GM23338 (cell line): ENCODE measurements around the gene IFNLR1. TPM values are rescaled to one million over a fixed set of nuclear protein-coding genes. Genes with fewer than 3 reads are reported as not detected.
A peak's percentile ranks its signal among the peaks of the same experiment; 100 is the strongest.

ENCODE experiments used
- ATAC-seq: fragments of 200-7000 bp; cut with Tn5 transposase; 3 replicates; pipeline ENCODE4 v1.9.1; 2020
- DNase-seq: peaks from one replicate; pipeline ENCODE4 v3.0.0-alpha.2; 2015; ENCODE audit warnings: low spot score
- H2AFZ ChIP-seq: fragments of 200-600 bp; sonication (generic); 2 replicates; pipeline ENCODE4 v1.8.0; 2016; ENCODE audit warnings: antibody characterized with exemption, mild to moderate bottlenecking, moderate library complexity
- H3F3A ChIP-seq: fragments of 200-600 bp; sonication (generic); replicated peaks from 2 replicates; pipeline ENCODE4 v1.8.0; 2017; ENCODE audit warnings: antibody characterized with exemption, mixed run types, low read depth
- H3K27ac ChIP-seq: fragments of 200-600 bp; sonication (generic); 2 replicates; pipeline ENCODE4 v1.6.1; 2016; ENCODE audit warnings: low read depth
- H3K27me3 ChIP-seq: fragments of 200-600 bp; sonication (generic); 2 replicates; pipeline ENCODE4 v1.8.0; 2016; ENCODE audit warnings: mild to moderate bottlenecking, mixed run types, moderate library complexity; ENCODE audit not compliant: insufficient read depth
- H3K36me3 ChIP-seq: fragments of 200-600 bp; sonication (generic); 2 replicates; pipeline ENCODE4 v1.8.0; 2016; ENCODE audit warnings: mild to moderate bottlenecking; ENCODE audit not compliant: insufficient read depth
- H3K4me1 ChIP-seq: fragments of 200-600 bp; sonication (generic); 2 replicates; pipeline ENCODE4 v1.8.0; 2016; ENCODE audit warnings: mild to moderate bottlenecking, moderate library complexity; ENCODE audit not compliant: insufficient read depth
- H3K4me2 ChIP-seq: fragments of 200-600 bp; sonication (generic); 2 replicates; pipeline ENCODE4 v1.7.1; 2017; ENCODE audit warnings: mixed run types
- H3K4me3 ChIP-seq: fragments of 200-600 bp; sonication (generic); 2 replicates; pipeline ENCODE4 v1.6.1; 2016; ENCODE audit warnings: mixed run types
- H3K79me2 ChIP-seq: fragments of 200-600 bp; sonication (generic); replicated peaks from 2 replicates; pipeline ENCODE4 v1.8.0; 2017; ENCODE audit warnings: mild to moderate bottlenecking; ENCODE audit not compliant: insufficient read depth
- H3K9me2 ChIP-seq: fragments of 200-600 bp; sonication (generic); 2 replicates; pipeline ENCODE4 v1.8.0; 2017; ENCODE audit not compliant: insufficient read depth
- H4K20me1 ChIP-seq: fragments of 200-600 bp; sonication (generic); replicated peaks from 2 replicates; pipeline ENCODE4 v1.8.0; 2017; ENCODE audit warnings: mild to moderate bottlenecking; ENCODE audit not compliant: insufficient read depth
- H3K27ac Mint-ChIP-seq: 2 replicates; pipeline ENCODE4 v1.8.0; 2020; ENCODE audit warnings: inconsistent platforms, mild to moderate bottlenecking, moderate library complexity, mixed read lengths
- H3K27me3 Mint-ChIP-seq: 3 replicates; pipeline ENCODE4 v1.8.0; 2022; ENCODE audit warnings: low read depth, mild to moderate bottlenecking, moderate library complexity, mixed read lengths, inconsistent platforms; ENCODE audit not compliant: insufficient read depth, poor library complexity
- H3K36me3 Mint-ChIP-seq: 3 replicates; pipeline ENCODE4 v1.8.0; 2021; ENCODE audit warnings: low read depth, mild to moderate bottlenecking, inconsistent platforms, moderate library complexity, mixed read lengths
- H3K4me1 Mint-ChIP-seq: 3 replicates; pipeline ENCODE4 v1.8.0; 2020; ENCODE audit warnings: mild to moderate bottlenecking, inconsistent platforms, mixed read lengths
- H3K4me3 Mint-ChIP-seq: 3 replicates; pipeline ENCODE4 v1.8.0; 2021; ENCODE audit warnings: moderate library complexity, mild to moderate bottlenecking, inconsistent platforms, mixed read lengths
- H3K9me3 Mint-ChIP-seq: 3 replicates; pipeline ENCODE4 v1.8.0; 2020; ENCODE audit warnings: moderate library complexity, mild to moderate bottlenecking, inconsistent platforms, mixed read lengths
- CREB1 ChIP-seq: fragments of 250-450 bp; sonication (Bioruptor Pico); IDR thresholded peaks from 2 replicates; pipeline ENCODE4 v1.5.0; 2020; ENCODE audit warnings: low read depth, mild to moderate bottlenecking, moderate library complexity
- ETS1 ChIP-seq: IDR thresholded peaks from 2 replicates; pipeline ENCODE4 v1.6.1; 2016; ENCODE audit warnings: antibody characterized with exemption
- EZH2 ChIP-seq: fragments of 200-600 bp; sonication (generic); IDR thresholded peaks from one replicate; pipeline ENCODE4 v1.8.0; 2017; ENCODE audit warnings: antibody characterized with exemption, mild to moderate bottlenecking, low read depth; ENCODE audit not compliant: unreplicated experiment
- EZH2phosphoT487 ChIP-seq: fragments of 200-600 bp; sonication (generic); IDR thresholded peaks from one replicate; pipeline ENCODE4 v1.8.1; 2018; ENCODE audit warnings: antibody characterized with exemption; ENCODE audit not compliant: unreplicated experiment
- NANOG ChIP-seq: IDR thresholded peaks from 2 replicates; pipeline ENCODE4 v1.6.1; 2016; ENCODE audit warnings: antibody characterized with exemption, borderline replicate concordance
- POLR2AphosphoS5 ChIP-seq: IDR thresholded peaks from 2 replicates; pipeline ENCODE4 v1.6.1; 2016; ENCODE audit warnings: antibody characterized with exemption, low read depth
- REST ChIP-seq: IDR thresholded peaks from one replicate; pipeline ENCODE4 v1.6.1; 2018; ENCODE audit warnings: antibody characterized with exemption; ENCODE audit not compliant: unreplicated experiment
- STAT1 ChIP-seq: IDR thresholded peaks from one replicate; pipeline ENCODE4 v1.6.1; 2016; ENCODE audit warnings: antibody characterized with exemption; ENCODE audit not compliant: unreplicated experiment
- ZNF114 ChIP-seq: fragments of 250-450 bp; sonication (Bioruptor Pico); IDR thresholded peaks from 2 replicates; pipeline ENCODE4 v1.5.0; 2020; ENCODE audit warnings: mild to moderate bottlenecking, moderate library complexity
- ZNF331 ChIP-seq: fragments of 250-450 bp; sonication (Bioruptor Pico); IDR thresholded peaks from 2 replicates; pipeline ENCODE4 v1.5.0; 2020; ENCODE audit warnings: low read depth, mild to moderate bottlenecking, moderate library complexity
- ZNF462 ChIP-seq: fragments of 250-450 bp; sonication (Bioruptor Pico); IDR thresholded peaks from 2 replicates; pipeline ENCODE4 v1.5.0; 2020; ENCODE audit warnings: mild to moderate bottlenecking, moderate library complexity
- polyA plus RNA-seq: library from polyadenylated mRNA; unstranded; fragments of >200 nt; fragmentation: Nextera tagmentation; extraction: Ambion mirVana; gene quantifications from 2 replicates; pipeline ENCODE4 v1.2.1, GENCODE V29; 2016
- total RNA-seq: library from RNA; depleted of rRNA; stranded (reverse); fragments of >200 nt; shearing (Covaris generic); gene quantifications from 2 replicates; pipeline ENCODE4 v1.2.3, GENCODE V29; 2014

Gene IFNLR1
- total and polyA plus RNA-seq, 2 experiments from 2014 or later = 4.2 to 6.2 TPM

- TF ChIP-seq REST = no peak
Measured at GRCh38 chr1:24134376-24134775, 52.7 kb downstream of the IFNLR1 start (continued).

- H3K9me2 ChIP-seq = no peaks in the 10 kb centered on the region
- ATAC-seq (no peak), DNase-seq (no peak)
- no peak overlapping the region for H3K4me2 ChIP-seq
- H3K36me3 ChIP-seq = no peaks in the 10 kb centered on the region
- H2AFZ ChIP-seq = 0 out of 2 replicates have a peak overlapping the region, but pooled peaks have one; percentile 43
- H3K36me3 Mint-ChIP-seq = peaks cover 8% of the 10 kb centered on the region; the same call in 1 of the 3 replicates
- H3K27ac Mint-ChIP-seq = no peak overlapping the region
- no peak overlapping the region for H3K27ac ChIP-seq
- peaks cover 14% of the 10 kb centered on the region; the same call in 2 of the 3 replicates for H3K9me3 Mint-ChIP-seq
- H3K4me1 ChIP-seq = no peaks in the 10 kb centered on the region
- H3K4me3 ChIP-seq = no peak overlapping the region
- no peaks in the 10 kb centered on the region for H3F3A ChIP-seq
- no peaks in the 10 kb centered on the region for H3K79me2 ChIP-seq
- H3K27me3 ChIP-seq = no peaks in the 10 kb centered on the region
- H3K27me3 Mint-ChIP-seq = peaks cover 5% of the 10 kb centered on the region
- H3K4me1 Mint-ChIP-seq = peaks cover 6% of the 10 kb centered on the region
- H4K20me1 ChIP-seq = no peaks in the 10 kb centered on the region
- H3K4me3 Mint-ChIP-seq = no peak overlapping the region
- TF ChIP-seq CREB1 (CRISPR knock-in tag) = no peak
- TF ChIP-seq EZH2 = no peak
- TF ChIP-seq ZNF331 = no peak
- TF ChIP-seq ZNF114 (CRISPR knock-in tag) = no peak
- no peak for TF ChIP-seq ETS1
- TF ChIP-seq STAT1 = no peak
- no peak for TF ChIP-seq ZNF462 (CRISPR knock-in tag)
- TF ChIP-seq EZH2phosphoT487 = no peak
- TF ChIP-seq REST = no peak
- no peak for TF ChIP-seq NANOG
- no peak for TF ChIP-seq POLR2AphosphoS5
Measured at GRCh38 chr1:24133819-24134218, 53.3 kb downstream of the IFNLR1 start.
